H9 (cell line): ENCODE results near the gene LRRC10. TPM values are rescaled to one million over a fixed set of nuclear protein-coding genes. Genes with fewer than 3 reads are reported as not detected.

Experiments
- DNase-seq: peaks from one replicate; pipeline ENCODE4 v3.0.0-alpha.2; 2017
- H2AFZ ChIP-seq: one replicate; pipeline ENCODE4 v1.6.1; 2013; ENCODE audit warnings: mild to moderate bottlenecking, low read length, control low read depth, moderate library complexity
- H2AK5ac ChIP-seq: 2 replicates; pipeline ENCODE4 v1.6.1; 2013; ENCODE audit warnings: low read length, control low read depth, mixed read lengths; ENCODE audit not compliant: insufficient read length
- H2BK120ac ChIP-seq: one replicate; pipeline ENCODE4 v1.6.1; 2013; ENCODE audit warnings: low read depth, mild to moderate bottlenecking, low read length, control low read depth, inconsistent platforms; ENCODE audit not compliant: poor library complexity, severe bottlenecking
- H2BK12ac ChIP-seq: 2 replicates; pipeline ENCODE4 v1.6.1; 2013; ENCODE audit warnings: low read length, control low read depth, mixed read lengths, low read depth; ENCODE audit not compliant: insufficient read length
- H2BK15ac ChIP-seq: 2 replicates; pipeline ENCODE4 v1.6.1; 2013; ENCODE audit warnings: low read depth, low read length, control low read depth
- H2BK20ac ChIP-seq: one replicate; pipeline ENCODE4 v1.6.1; 2013; ENCODE audit warnings: low read depth, mild to moderate bottlenecking, low read length, control low read depth, inconsistent platforms; ENCODE audit not compliant: poor library complexity, severe bottlenecking
- H2BK5ac ChIP-seq: 2 replicates; pipeline ENCODE4 v1.6.1; 2013; ENCODE audit warnings: low read length, control low read depth, mixed read lengths; ENCODE audit not compliant: insufficient read length
- H3K14ac ChIP-seq: 2 replicates; pipeline ENCODE4 v1.6.1; 2013; ENCODE audit warnings: low read length, control low read depth; ENCODE audit not compliant: insufficient read depth
- H3K18ac ChIP-seq: 2 replicates; pipeline ENCODE4 v1.6.1; 2013; ENCODE audit warnings: low read depth, mild to moderate bottlenecking, mixed read lengths, low read length, control low read depth; ENCODE audit not compliant: insufficient read length
- H3K23ac ChIP-seq: 2 replicates; pipeline ENCODE4 v1.6.1; 2013; ENCODE audit warnings: low read length, control low read depth, mixed read lengths, low read depth; ENCODE audit not compliant: insufficient read length
- H3K23me2 ChIP-seq: 2 replicates; pipeline ENCODE4 v1.6.1; 2013; ENCODE audit warnings: low read depth, mild to moderate bottlenecking, mixed read lengths, low read length, control low read depth; ENCODE audit not compliant: insufficient read length, poor library complexity, severe bottlenecking
- H3K27ac ChIP-seq: 2 replicates; pipeline ENCODE4 v1.5.1; 2013; ENCODE audit warnings: low read length, control low read depth, mixed read lengths, low read depth; ENCODE audit not compliant: insufficient read length
- H3K27me3 ChIP-seq: 2 replicates; pipeline ENCODE4 v1.6.1; 2013; ENCODE audit warnings: low read length, control low read depth, inconsistent platforms; ENCODE audit not compliant: insufficient read depth
- H3K4ac ChIP-seq: 2 replicates; pipeline ENCODE4 v1.6.1; 2013; ENCODE audit warnings: low read depth, mild to moderate bottlenecking, control low read depth, inconsistent platforms, low read length, moderate library complexity
- H3K4me1 ChIP-seq: 2 replicates; pipeline ENCODE4 v1.6.1; 2013; ENCODE audit warnings: low read length, control low read depth, inconsistent platforms; ENCODE audit not compliant: insufficient read depth
- H3K4me2 ChIP-seq: 2 replicates; pipeline ENCODE4 v1.6.1; 2013; ENCODE audit warnings: low read length, control low read depth, mixed read lengths; ENCODE audit not compliant: insufficient read length, insufficient read depth
- H3K56ac ChIP-seq: 2 replicates; pipeline ENCODE4 v1.6.1; 2013; ENCODE audit warnings: low read depth, mild to moderate bottlenecking, mixed read lengths, low read length, control low read depth; ENCODE audit not compliant: insufficient read length
- H3K79me1 ChIP-seq: 2 replicates; pipeline ENCODE4 v1.6.1; 2013; ENCODE audit warnings: low read depth, mild to moderate bottlenecking, moderate library complexity, low read length, control low read depth, inconsistent platforms; ENCODE audit not compliant: insufficient read depth, poor library complexity, severe bottlenecking
- H3K79me2 ChIP-seq: 2 replicates; pipeline ENCODE4 v1.6.1; 2013; ENCODE audit warnings: low read length, control low read depth, inconsistent platforms; ENCODE audit not compliant: insufficient read depth
- H3K9ac ChIP-seq: 2 replicates; pipeline ENCODE4 v1.6.1; 2013; ENCODE audit warnings: low read length, control low read depth, mixed read lengths; ENCODE audit not compliant: insufficient read length; ENCODE audit errors: extremely low read depth
- H3K9me3 ChIP-seq: one replicate; pipeline ENCODE4 v1.6.1; 2013; ENCODE audit warnings: low read depth, low read length, inconsistent platforms; ENCODE audit not compliant: control insufficient read depth
- H3T11ph ChIP-seq: one replicate; pipeline ENCODE4 v1.6.1; 2013; ENCODE audit warnings: mild to moderate bottlenecking, low read length, control low read depth, inconsistent platforms
- H4K20me1 ChIP-seq: one replicate; pipeline ENCODE4 v1.6.1; 2013; ENCODE audit not compliant: control insufficient read depth, insufficient read length, insufficient read depth
- H4K5ac ChIP-seq: 2 replicates; pipeline ENCODE4 v1.6.1; 2013; ENCODE audit warnings: low read depth, mild to moderate bottlenecking, mixed read lengths, low read length, control low read depth; ENCODE audit not compliant: insufficient read length
- H4K8ac ChIP-seq: replicated peaks from 2 replicates; pipeline ENCODE4 v1.6.1; 2013; ENCODE audit warnings: low read length, control low read depth, mixed read lengths, low read depth; ENCODE audit not compliant: insufficient read length
- H4K91ac ChIP-seq: 2 replicates; pipeline ENCODE4 v1.6.1; 2013; ENCODE audit warnings: low read depth, mild to moderate bottlenecking, moderate library complexity, mixed read lengths, low read length, control low read depth; ENCODE audit not compliant: insufficient read length
- H3K27ac Mint-ChIP-seq, 3 experiments: 2 replicates in 2 of 3; 3 replicates in 1 of 3; pipeline ENCODE4 v1.8.0; 2020 to 2021; ENCODE audit warnings: mixed read lengths in 3 of 3, mild to moderate bottlenecking in 1 of 3, moderate library complexity in 1 of 3
- H3K27me3 Mint-ChIP-seq: 2 replicates; pipeline ENCODE4 v1.8.0; 2021; ENCODE audit warnings: low read depth, mild to moderate bottlenecking, moderate library complexity, mixed read lengths
- H3K36me3 Mint-ChIP-seq, 3 experiments: 2 replicates in 2 of 3; 3 replicates in 1 of 3; pipeline ENCODE4 v1.8.0; 2020 to 2021; ENCODE audit warnings: low read depth in 3 of 3, mixed read lengths in 3 of 3; ENCODE audit not compliant: insufficient read depth in 1 of 3
- H3K4me1 Mint-ChIP-seq, 2 experiments: 2 replicates each; pipeline ENCODE4 v1.8.0; 2020; ENCODE audit warnings: mixed read lengths in 2 of 2
- H3K4me3 Mint-ChIP-seq, 2 experiments: 2 replicates in 1 of 2; 3 replicates in 1 of 2; pipeline ENCODE4 v1.8.0; 2020 to 2021; ENCODE audit warnings: mild to moderate bottlenecking in 2 of 2, mixed read lengths in 2 of 2, moderate library complexity in 1 of 2
- H3K9me3 Mint-ChIP-seq, 2 experiments: 2 replicates in 1 of 2; 3 replicates in 1 of 2; pipeline ENCODE4 v1.8.0; 2020; ENCODE audit warnings: mild to moderate bottlenecking in 2 of 2, mixed read lengths in 2 of 2, moderate library complexity in 1 of 2
- WGBS: extraction: QIAGEN DNeasy Blood & Tissue Kit; methylation state at CpG from one replicate; pipeline ENCODE4 v1.1.7; 2013; ENCODE audit warnings: missing lambda C conversion rate, low lambda C conversion rate, mixed read lengths; ENCODE audit not compliant: insufficient read length; ENCODE audit errors: extremely low coverage; 5-methylcytosine and 5-hydroxymethylcytosine counted together
- total RNA-seq: library from RNA; stranded (reverse); gene quantifications from 2 replicates; pipeline ENCODE4 v1.2.1, GENCODE V29; 2021
- TF ChIP-seq, protein P1 (sequence below): fragments of 200-600 bp; sonication (generic); conservative IDR thresholded peaks from 3 replicates; pipeline ENCODE4 v1.8.0; 2021; ENCODE audit warnings: antibody characterized with exemption, mild to moderate bottlenecking

Gene LRRC10
- total RNA-seq, 1 experiment from 2014 or later = not detected

DNA sequence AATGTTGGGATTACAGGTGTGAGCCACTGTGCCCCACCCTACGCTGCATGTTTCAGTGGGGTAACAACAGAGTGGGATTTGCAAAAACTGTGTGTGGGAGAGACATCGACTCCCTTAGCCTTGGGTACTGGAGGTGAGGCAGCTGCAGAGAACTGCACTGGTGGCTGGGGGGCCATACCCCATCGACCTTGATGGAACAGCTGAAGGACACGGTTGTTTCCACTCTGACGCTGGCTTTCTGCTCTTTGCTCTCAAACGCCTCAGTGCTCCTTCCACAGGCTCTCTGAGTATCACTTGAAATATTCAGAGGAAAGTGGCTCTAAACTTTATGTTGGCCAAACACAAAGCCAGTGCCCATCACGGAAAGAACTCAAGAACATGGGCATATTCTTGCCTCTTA lies 30.8 kb upstream of the LRRC10 start:
- Histone ChIP-seq H3K9me3 (no peaks in the 10 kb centered on the region), H2BK120ac (no peak overlapping the region), H4K91ac (no peak overlapping the region), H2BK15ac (no peak overlapping the region), H3K27ac (no peak overlapping the region), H3T11ph (no peak overlapping the region), H2BK20ac (no peak overlapping the region), H3K4me1 (no peaks in the 10 kb centered on the region), H3K56ac (no peak overlapping the region), H3K9ac (no peak overlapping the region), H2AFZ (no peak overlapping the region), H3K4me2 (no peak overlapping the region), H2AK5ac (no peak overlapping the region), H3K27me3 (no peaks in the 10 kb centered on the region), H3K23me2 (no peaks in the 10 kb centered on the region), H4K20me1 (no peaks in the 10 kb centered on the region), H3K4ac (no peak overlapping the region), H4K5ac (no peak overlapping the region), H2BK5ac (no peak overlapping the region), H4K8ac (no peak overlapping the region), H3K23ac (no peak overlapping the region), H3K79me1 (no peaks in the 10 kb centered on the region), H3K79me2 (no peaks in the 10 kb centered on the region), H2BK12ac (no peak overlapping the region), H3K14ac (no peak overlapping the region), H3K18ac (no peak overlapping the region)
- no peaks in the 10 kb centered on the region for H3K9me3 Mint-ChIP-seq
- H3K4me3 Mint-ChIP-seq = no peak overlapping the region
- no CpG with 5 or more reads among the region's 7 CpGs for WGBS
- H3K27me3 Mint-ChIP-seq = no peaks in the 10 kb centered on the region; the same call in 1 of the 2 replicates
- DNase-seq = no peak
- H3K27ac Mint-ChIP-seq = no peak overlapping the region
- no peaks in the 10 kb centered on the region for H3K36me3 Mint-ChIP-seq
- H3K4me1 Mint-ChIP-seq = no peaks in the 10 kb centered on the region
- TF ChIP-seq, protein P1, sequence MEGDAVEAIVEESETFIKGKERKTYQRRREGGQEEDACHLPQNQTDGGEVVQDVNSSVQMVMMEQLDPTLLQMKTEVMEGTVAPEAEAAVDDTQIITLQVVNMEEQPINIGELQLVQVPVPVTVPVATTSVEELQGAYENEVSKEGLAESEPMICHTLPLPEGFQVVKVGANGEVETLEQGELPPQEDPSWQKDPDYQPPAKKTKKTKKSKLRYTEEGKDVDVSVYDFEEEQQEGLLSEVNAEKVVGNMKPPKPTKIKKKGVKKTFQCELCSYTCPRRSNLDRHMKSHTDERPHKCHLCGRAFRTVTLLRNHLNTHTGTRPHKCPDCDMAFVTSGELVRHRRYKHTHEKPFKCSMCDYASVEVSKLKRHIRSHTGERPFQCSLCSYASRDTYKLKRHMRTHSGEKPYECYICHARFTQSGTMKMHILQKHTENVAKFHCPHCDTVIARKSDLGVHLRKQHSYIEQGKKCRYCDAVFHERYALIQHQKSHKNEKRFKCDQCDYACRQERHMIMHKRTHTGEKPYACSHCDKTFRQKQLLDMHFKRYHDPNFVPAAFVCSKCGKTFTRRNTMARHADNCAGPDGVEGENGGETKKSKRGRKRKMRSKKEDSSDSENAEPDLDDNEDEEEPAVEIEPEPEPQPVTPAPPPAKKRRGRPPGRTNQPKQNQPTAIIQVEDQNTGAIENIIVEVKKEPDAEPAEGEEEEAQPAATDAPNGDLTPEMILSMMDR = no peak
